ENCODE measurements around the gene THEMIS.
"Not testable (repeated sequence)": the region's sequence is repeated elsewhere in the genome, so short reads cannot be mapped to it uniquely, and the experiment has no call there.

The THEMIS gene, protein sequence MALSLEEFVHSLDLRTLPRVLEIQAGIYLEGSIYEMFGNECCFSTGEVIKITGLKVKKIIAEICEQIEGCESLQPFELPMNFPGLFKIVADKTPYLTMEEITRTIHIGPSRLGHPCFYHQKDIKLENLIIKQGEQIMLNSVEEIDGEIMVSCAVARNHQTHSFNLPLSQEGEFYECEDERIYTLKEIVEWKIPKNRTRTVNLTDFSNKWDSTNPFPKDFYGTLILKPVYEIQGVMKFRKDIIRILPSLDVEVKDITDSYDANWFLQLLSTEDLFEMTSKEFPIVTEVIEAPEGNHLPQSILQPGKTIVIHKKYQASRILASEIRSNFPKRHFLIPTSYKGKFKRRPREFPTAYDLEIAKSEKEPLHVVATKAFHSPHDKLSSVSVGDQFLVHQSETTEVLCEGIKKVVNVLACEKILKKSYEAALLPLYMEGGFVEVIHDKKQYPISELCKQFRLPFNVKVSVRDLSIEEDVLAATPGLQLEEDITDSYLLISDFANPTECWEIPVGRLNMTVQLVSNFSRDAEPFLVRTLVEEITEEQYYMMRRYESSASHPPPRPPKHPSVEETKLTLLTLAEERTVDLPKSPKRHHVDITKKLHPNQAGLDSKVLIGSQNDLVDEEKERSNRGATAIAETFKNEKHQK

DNA sequence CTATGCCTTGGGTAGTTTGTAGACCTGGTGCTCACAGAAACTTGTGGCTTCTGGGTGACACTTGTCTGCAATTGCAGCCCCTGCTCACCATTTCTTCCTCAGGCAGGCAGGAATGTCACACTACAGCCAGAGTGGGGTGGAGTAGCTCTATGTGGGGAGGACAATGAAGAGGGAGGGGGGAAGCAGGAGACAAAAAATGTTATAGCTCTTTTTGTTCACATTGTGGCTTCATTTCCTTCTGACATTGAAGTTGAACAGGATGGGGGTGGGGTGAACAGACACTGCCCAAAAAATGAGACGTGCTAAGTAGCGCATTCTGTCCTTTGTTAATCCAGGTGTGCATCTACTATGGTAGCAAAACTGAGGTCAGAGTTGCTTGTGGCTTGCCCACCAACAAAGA lies at the start of gene THEMIS:
Gene THEMIS (minus strand): TSS at position 124 of the 400 bp plus-strand sequence. CDS start 126 bp downstream, outside the sequence.
- DNase-seq (ENCODE audit: low read depth in 2 of 2), result no peak

GRCh38 chr6:127949251-127949650 lies 48.4 kb upstream of the THEMIS start:
- no peak for DNase-seq (ENCODE audit: low read depth in 2 of 2)

- DNase-seq (ENCODE audit: low read depth in 2 of 2), result no peak
Measured at GRCh38 chr6:127946388-127946787, 45.5 kb upstream of the THEMIS start.

DNA sequence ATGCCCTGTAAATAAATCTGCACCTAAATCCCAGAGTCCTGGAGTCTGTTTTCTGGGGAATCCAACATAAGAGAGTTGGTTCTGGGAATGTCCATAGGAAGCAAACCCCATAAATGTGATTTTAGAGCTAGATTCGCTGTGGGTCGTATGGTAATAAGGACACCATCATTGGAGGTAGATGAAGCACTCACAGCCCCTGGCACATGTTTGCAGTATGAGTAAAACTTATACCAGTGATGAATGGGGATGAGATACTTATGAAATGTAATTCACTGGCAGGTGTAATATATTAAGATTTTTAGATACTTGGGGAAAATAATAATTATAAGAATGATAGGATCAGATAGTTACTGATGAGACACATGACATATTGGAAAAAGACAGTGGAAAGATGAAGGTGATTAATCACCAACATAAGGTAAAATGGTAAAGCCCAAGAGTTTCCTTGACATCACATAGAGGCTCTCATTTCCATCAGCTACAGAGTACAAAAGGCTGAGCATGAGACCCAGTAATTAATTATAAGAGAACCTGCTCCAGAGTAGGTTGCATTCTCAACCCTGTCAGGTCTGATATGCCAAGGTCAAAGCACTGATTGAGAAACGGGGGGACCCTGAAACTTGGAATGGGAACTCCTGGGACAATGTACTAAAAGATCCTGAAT lies 44.7 kb upstream of the THEMIS start:
- no peak for DNase-seq (ENCODE audit: low read depth in 2 of 2)

GRCh38 chr6:127941228-127941627 lies 40.4 kb upstream of the THEMIS start:
- DNase-seq (ENCODE audit: low read depth in 2 of 2), result no peak

- DNase-seq (ENCODE audit: low read depth in 2 of 2), result no peak
Measured at GRCh38 chr6:127939442-127940066, 38.7 kb upstream of the THEMIS start.

DNA sequence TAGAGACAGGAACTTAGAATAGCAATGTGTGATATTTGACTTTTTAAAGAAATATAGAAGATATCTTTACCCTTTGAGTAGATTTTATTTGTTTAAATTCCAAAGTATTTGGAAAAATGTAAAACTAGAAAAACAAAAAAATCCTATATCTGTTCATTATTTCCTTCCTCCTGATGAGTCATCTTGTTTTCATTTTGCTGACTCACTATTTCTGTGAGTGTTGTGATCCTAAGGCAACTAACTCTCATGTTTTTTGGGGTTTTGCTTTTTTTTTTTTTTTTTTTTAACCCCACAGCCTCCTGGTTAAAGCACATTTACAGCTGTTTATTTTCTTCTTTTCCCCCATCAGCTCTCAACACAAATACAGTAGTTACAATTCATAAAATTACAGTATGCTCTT lies 37.8 kb upstream of the THEMIS start:
- no peak for DNase-seq (ENCODE audit: low read depth in 2 of 2)

DNA sequence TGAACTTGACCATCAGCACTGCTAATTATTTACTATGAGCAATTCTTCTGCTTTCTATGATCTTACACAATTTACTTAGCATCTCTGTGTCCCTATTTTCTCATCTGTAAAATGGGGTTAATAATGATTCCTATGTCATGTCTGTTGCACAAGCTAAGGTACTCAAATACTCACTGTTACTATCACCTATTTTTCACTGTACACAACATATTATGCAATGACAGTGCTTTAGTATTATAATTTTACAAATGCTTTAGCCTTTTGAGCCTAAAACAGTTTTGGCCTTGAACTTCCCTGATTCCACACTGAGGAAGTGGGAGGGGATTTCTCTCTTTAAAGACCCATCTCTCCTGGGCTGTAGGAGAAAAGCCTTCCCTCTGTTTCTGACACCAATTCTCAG lies 36.9 kb upstream of the THEMIS start:
- no peak for DNase-seq (ENCODE audit: low read depth in 2 of 2)

- DNase-seq (ENCODE audit: low read depth in 2 of 2), result no peak
Measured at GRCh38 chr6:127937102-127937501, 36.2 kb upstream of the THEMIS start.

GRCh38 chr6:127934956-127935355 lies 34.1 kb upstream of the THEMIS start:
- DNase-seq (ENCODE audit: low read depth in 2 of 2), result no peak

GRCh38 chr6:127933852-127934840 lies 33.3 kb upstream of the THEMIS start:
- DNase-seq (ENCODE audit: low read depth in 2 of 2), result peak in 1 of 2 donors; percentile 5

- no peak for DNase-seq (ENCODE audit: low read depth in 2 of 2)
Measured at GRCh38 chr6:127933137-127933536, 32.3 kb upstream of the THEMIS start.

DNA sequence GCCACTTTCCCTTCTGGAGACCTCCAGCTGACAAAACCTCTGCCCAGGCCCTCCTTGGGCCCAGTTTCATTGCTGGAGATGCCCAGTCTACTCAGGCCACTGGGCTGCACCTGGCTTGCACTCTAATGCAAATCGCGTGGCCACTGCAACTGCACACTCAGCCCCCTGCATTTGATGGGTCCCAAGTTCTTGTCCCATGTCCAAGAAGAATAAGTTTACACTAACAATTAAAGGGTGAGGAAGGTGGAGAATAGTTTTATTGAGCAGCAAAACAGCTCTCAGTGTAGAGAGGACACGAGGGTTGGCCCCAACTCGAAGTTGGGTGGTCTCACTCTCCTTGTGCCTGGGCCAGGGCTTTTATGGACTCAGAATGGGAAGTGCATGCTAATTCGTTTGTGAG lies 31.9 kb upstream of the THEMIS start:
- no peak for DNase-seq (ENCODE audit: low read depth in 2 of 2)

DNA sequence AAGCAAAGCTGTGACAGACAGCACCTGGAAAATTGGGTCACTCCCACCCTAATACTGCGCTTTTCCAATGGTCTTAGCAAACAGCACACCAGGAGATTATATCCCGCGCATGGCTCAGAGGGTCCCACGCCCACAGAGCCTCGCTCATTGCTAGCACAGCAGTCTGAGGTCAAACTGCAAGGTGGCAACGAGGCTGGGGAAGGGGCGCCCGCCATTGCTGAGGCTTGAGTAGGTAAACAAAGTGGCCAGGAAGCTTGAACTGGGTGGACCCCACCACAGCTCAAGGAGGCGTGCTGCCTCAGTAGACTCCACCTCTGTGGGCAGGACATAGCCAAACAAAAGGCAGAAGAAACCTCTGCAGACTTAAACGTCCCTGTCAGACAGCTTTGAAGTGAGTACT lies 25.6 kb upstream of the THEMIS start:
- DNase-seq (ENCODE audit: low read depth in 2 of 2), result not testable (repeated sequence)

- DNase-seq (ENCODE audit: low read depth in 2 of 2), result no peak
Measured at GRCh38 chr6:127924440-127924839, 23.6 kb upstream of the THEMIS start.

- DNase-seq (ENCODE audit: low read depth in 2 of 2), result no peak
Measured at GRCh38 chr6:127924031-127924430, 23.2 kb upstream of the THEMIS start.

GRCh38 chr6:127923135-127923534 lies 22.3 kb upstream of the THEMIS start:
- no peak for DNase-seq (ENCODE audit: low read depth in 2 of 2)

GRCh38 chr6:127921982-127922381 lies 21.1 kb upstream of the THEMIS start:
- DNase-seq (ENCODE audit: low read depth in 2 of 2), result no peak

DNA sequence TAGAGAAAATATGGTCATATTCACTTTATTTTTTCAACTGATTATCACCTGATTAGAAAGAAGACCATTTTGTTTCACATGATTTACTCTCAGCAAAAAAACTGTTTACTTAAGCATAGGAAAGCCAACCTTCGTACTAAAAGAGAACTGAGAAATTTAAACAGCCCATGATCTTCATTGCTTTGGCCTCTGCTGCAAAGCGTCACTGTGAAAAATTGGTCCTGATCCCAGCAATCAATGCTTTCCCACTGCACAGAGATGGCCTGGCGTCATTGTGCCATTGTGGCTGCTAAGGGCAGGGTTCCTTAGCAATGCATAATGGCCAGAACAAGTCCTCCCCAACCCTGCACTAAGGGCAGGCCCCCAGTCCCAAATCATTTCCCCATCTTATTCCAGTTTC lies 19.9 kb upstream of the THEMIS start:
- DNase-seq (ENCODE audit: low read depth in 2 of 2), result no peak

DNA sequence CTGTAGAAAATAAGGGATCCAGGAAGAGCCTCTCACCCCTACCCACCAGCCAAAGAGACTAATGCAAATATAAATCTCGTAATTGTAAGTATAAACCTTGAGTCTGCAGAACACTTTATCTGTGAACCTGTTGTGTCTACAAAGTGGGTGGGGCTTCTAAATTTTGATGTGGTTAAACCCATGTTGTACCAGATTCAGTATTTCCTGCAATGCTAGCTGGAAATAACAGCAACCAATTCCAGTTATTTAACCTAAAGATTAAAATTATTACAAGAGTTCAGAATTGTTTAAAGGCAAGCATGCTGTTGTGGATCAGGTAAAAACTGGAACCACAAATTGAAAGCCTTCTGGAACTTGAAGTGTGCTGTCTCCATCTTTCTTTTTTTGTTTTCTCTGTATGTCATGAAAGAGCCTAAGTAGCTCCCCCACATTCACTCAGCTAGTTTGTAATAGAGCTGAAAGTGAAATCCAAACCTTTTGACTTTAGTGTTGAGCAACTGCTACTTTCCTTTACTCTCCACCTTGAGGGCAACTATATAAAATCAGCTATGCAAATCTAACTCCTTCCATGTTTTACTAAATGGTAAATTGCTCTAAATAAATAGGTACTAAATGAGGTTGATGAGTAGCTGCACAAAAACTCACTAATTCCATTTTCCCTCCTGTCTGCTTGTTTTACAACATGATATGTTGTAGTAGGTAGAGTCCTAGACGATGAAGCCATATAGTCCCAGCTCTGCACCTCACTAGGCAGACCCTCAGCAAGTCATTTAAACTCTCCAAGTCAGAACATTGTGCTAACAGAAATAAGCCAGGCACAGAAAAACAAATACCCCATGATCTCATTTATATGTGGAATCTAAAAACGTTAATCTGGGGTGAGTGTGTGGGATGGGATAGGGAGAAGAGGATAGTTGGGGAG lies 17.9 kb upstream of the THEMIS start:
- no peak for DNase-seq (ENCODE audit: low read depth in 2 of 2)
